ENCODE results near the gene GPR85. TPM values are rescaled to one million over a fixed set of nuclear protein-coding genes. Genes with fewer than 3 reads are reported as not detected.
"Not testable (repeated sequence)": the region's sequence is repeated elsewhere in the genome, so short reads cannot be mapped to it uniquely, and the experiment has no call there.

Gene GPR85
- total RNA-seq, 1 donor, result under 0.01 TPM

DNA sequence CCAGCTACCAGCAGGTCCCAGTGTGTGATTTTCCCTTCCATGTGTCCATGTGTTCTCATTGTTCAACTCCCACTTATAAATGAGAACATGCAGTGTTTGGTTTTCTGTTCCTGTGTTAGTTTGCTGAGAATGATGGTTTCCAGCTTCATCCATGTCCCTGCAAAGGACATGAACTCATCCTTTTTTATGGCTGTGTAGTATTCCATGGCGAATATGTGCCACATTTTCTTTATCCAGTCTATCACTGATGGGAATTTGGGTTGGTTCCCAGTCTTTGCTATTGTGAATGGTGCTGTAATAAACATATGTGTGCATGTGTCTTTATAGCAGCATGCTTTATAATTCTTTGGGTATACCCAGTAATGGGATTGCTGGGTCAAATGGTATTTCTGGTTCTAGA, 37.4 kb downstream of the GPR85 start:
- not testable (repeated sequence) for H3K27me3 ChIP-seq (ENCODE audit: insufficient read depth, low read length); H3K4me1 ChIP-seq (ENCODE audit: insufficient read depth, low read length); H3K4me3 ChIP-seq (ENCODE audit: low read length); H3K9me3 ChIP-seq (ENCODE audit: low read depth, low read length)

DNA sequence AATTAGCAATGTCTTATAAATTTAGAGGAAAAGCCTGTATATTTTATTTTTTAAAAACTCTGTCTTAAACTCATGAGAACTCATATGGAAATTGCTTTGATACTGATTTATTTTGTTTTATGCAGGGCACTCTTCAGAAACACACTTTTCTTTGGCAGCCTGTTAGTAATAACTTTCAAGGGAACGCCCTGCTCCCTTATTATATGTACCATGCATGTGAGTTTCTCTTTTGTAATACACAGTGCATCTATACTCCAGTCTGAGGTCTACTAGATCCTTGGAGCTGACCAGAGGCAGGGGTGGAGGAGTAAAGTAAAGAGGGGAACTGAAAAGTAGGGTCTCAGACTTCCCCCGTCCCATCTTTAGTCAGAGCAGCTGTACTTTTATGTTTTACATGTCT, 40.2 kb downstream of the GPR85 start:
- Histone ChIP-seq H3K27me3 (ENCODE audit: insufficient read depth, low read length) (no peaks in the 10 kb centered on the region), H3K4me1 (ENCODE audit: insufficient read depth, low read length) (no peaks in the 10 kb centered on the region), H3K9me3 (ENCODE audit: low read depth, low read length) (no peaks in the 10 kb centered on the region), H3K4me3 (ENCODE audit: low read length) (no peak overlapping the region)

DNA sequence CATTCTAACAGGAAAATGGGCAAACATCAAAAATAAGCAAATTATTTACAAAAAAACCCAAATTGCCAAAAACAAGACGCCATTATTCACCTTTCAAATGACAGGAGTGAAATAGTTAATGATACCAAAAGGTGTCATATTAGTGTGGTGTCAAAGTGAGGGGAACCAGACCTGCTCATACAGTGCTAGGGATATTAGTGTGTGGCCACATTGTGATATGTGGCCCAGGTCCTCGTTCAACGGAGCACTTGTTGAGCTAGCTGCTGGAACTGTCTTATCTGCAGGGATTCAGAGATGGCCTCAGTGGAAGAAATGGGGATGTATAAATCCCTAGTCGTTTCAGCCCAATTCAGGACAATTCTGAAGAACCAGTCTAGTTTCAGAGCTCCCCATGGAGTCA, 41.2 kb downstream of the GPR85 start:
- Histone ChIP-seq H3K4me1 (ENCODE audit: insufficient read depth, low read length) (no peaks in the 10 kb centered on the region), H3K4me3 (ENCODE audit: low read length) (no peak overlapping the region), H3K27me3 (ENCODE audit: insufficient read depth, low read length) (no peaks in the 10 kb centered on the region), H3K9me3 (ENCODE audit: low read depth, low read length) (no peaks in the 10 kb centered on the region)

DNA sequence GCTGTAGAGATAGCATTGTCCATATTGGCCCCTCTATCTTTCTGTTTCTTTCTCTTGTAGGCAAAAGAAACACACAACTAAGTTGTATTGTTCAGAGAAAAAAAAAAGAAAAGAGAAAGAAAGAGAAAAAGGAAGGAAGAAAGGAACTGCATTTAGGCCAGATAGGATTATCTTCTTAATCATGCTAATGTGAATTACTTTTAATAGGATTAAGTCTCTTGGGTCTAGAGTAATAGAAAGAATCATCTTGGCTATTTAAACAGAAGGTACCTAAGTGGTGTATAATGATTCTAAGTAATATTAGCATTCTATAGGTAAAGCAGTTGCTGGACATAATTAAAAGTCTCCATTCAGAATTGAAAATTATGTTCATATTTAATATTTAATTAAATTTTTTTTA, 42.2 kb downstream of the GPR85 start:
- no peak overlapping the region for H3K4me3 ChIP-seq (ENCODE audit: low read length)
- no peaks in the 10 kb centered on the region for H3K4me1 ChIP-seq (ENCODE audit: insufficient read depth, low read length)
- H3K27me3 ChIP-seq (ENCODE audit: insufficient read depth, low read length), result no peaks in the 10 kb centered on the region
- H3K9me3 ChIP-seq (ENCODE audit: low read depth, low read length), result no peaks in the 10 kb centered on the region

DNA sequence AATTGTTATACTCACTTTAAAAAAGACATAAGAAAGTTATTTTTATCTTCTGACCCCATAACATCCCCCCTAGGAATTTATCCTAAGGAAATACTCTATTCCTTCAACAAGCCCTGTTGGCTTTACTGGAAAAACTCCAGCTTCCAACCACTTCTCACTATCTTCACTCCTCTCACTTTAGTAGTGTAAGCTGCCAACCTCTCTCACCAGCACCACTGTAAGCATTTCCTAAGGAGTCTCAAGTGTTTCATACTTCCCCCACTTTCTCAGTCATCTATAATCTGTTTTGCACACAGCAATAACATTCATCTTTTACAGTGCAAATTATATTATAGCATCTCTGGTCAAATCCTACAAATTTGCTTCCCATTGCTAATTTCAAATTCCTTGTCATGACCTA, 45.8 kb downstream of the GPR85 start:
- no peaks in the 10 kb centered on the region for H3K27me3 ChIP-seq (ENCODE audit: insufficient read depth, low read length)
- no peak overlapping the region for H3K4me3 ChIP-seq (ENCODE audit: low read length)
- no peaks in the 10 kb centered on the region for H3K4me1 ChIP-seq (ENCODE audit: insufficient read depth, low read length)
- H3K9me3 ChIP-seq (ENCODE audit: low read depth, low read length), result no peaks in the 10 kb centered on the region

DNA sequence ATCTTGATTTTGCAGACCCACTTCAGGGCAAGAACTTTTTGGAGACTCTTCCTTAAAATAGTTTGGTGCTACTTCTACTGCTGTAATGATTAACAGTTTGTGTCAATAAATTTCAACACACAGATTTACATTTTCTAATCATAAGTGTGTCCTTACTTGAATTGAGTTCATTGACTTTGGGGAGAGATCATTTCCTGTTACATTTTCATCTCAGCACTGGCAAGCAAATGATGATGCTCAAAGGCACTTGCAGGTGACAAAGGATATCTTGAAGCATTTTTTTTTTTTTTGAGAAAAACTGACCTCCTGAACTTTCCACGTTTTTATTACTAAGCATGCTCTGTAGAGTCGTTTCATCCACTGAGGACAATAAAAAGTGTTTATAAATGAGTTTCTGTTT, 52.7 kb downstream of the GPR85 start:
- no peaks in the 10 kb centered on the region for H3K9me3 ChIP-seq (ENCODE audit: low read depth, low read length)
- no peak overlapping the region for H3K4me3 ChIP-seq (ENCODE audit: low read length)
- peaks cover 2% of the 10 kb centered on the region for H3K27me3 ChIP-seq (ENCODE audit: insufficient read depth, low read length)
- H3K4me1 ChIP-seq (ENCODE audit: insufficient read depth, low read length), result no peaks in the 10 kb centered on the region

Other genes with a start within 250 kb of the GPR85 start
- gene SMIM30, start 31.7 kb upstream of the GPR85 start, total RNA-seq, result 6.4 TPM